Loucy (cell line): ENCODE data around the gene XDH.

ENCODE experiments used
- EZH2phosphoT487 ChIP-seq: fragments of 200-600 bp; IDR thresholded peaks from 2 replicates; pipeline ENCODE4 v1.6.1; 2018; ENCODE audit warnings: antibody characterized with exemption, mild to moderate bottlenecking, moderate library complexity, borderline replicate concordance
- TF ChIP-seq, protein P1 (sequence below): fragments of 200-600 bp; sonication (generic); conservative IDR thresholded peaks from 2 replicates; pipeline ENCODE4 v1.5.1; 2014; ENCODE audit warnings: mild to moderate bottlenecking, antibody characterized with exemption, low read length

DNA sequence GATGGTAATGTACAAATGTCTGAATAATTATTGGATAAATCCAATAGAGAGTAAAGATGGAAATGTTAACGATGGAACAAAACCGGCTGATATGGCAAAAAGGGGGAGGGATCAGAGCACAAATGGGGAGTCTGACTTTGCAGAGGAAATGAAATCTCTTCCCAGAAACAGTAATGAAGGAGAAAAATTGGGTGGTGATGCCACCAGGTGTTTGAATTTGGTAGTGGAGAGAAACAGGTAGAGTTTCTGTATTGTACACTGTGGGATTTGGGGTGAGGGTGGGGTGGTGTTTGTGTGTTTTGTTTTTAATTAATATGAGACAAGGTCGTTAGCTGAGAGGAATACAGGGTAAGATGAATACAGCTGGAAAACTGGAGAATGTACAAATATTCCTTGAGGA lies 20.4 kb upstream of the XDH start:
- TF ChIP-seq, protein P1, sequence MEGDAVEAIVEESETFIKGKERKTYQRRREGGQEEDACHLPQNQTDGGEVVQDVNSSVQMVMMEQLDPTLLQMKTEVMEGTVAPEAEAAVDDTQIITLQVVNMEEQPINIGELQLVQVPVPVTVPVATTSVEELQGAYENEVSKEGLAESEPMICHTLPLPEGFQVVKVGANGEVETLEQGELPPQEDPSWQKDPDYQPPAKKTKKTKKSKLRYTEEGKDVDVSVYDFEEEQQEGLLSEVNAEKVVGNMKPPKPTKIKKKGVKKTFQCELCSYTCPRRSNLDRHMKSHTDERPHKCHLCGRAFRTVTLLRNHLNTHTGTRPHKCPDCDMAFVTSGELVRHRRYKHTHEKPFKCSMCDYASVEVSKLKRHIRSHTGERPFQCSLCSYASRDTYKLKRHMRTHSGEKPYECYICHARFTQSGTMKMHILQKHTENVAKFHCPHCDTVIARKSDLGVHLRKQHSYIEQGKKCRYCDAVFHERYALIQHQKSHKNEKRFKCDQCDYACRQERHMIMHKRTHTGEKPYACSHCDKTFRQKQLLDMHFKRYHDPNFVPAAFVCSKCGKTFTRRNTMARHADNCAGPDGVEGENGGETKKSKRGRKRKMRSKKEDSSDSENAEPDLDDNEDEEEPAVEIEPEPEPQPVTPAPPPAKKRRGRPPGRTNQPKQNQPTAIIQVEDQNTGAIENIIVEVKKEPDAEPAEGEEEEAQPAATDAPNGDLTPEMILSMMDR = peak; percentile 50
- no peak for TF ChIP-seq EZH2phosphoT487
